Subcutaneous adipose tissue (tissue), 4 donors: ENCODE data around the gene CDKL5. TPM values are rescaled to one million over a fixed set of nuclear protein-coding genes. Genes with fewer than 3 reads are reported as not detected.

Experiments
- total RNA-seq, 4 donors: library from RNA; depleted of rRNA; stranded (reverse); fragments of >200 nt; gene quantifications; one replicate each; pipeline ENCODE4 v1.1.0, GENCODE V29; 2016
- TF ChIP-seq, protein P1 (sequence below): fragments of 450-650 bp; IDR thresholded peaks from one replicate; pipeline ENCODE4 v1.5.1; 2016; ENCODE audit warnings: low read depth, mild to moderate bottlenecking, control low read depth, antibody characterized with exemption, moderate library complexity

Gene CDKL5
- total RNA-seq, 4 donors from 2014 or later, result 4.6 to 6.2 (median 5.4) TPM

GRCh38 chrX:18457000-18457399 lies 31.6 kb downstream of the CDKL5 start:
- TF ChIP-seq, protein P1, sequence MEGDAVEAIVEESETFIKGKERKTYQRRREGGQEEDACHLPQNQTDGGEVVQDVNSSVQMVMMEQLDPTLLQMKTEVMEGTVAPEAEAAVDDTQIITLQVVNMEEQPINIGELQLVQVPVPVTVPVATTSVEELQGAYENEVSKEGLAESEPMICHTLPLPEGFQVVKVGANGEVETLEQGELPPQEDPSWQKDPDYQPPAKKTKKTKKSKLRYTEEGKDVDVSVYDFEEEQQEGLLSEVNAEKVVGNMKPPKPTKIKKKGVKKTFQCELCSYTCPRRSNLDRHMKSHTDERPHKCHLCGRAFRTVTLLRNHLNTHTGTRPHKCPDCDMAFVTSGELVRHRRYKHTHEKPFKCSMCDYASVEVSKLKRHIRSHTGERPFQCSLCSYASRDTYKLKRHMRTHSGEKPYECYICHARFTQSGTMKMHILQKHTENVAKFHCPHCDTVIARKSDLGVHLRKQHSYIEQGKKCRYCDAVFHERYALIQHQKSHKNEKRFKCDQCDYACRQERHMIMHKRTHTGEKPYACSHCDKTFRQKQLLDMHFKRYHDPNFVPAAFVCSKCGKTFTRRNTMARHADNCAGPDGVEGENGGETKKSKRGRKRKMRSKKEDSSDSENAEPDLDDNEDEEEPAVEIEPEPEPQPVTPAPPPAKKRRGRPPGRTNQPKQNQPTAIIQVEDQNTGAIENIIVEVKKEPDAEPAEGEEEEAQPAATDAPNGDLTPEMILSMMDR, result no peak

GRCh38 chrX:18461431-18461830 lies 36.0 kb downstream of the CDKL5 start:
- TF ChIP-seq, protein P1, result no peak

- TF ChIP-seq, protein P1, result no peak
Observed at GRCh38 chrX:18464499-18464898, 39.1 kb downstream of the CDKL5 start.

GRCh38 chrX:18465051-18465450 lies 39.6 kb downstream of the CDKL5 start:
- TF ChIP-seq, protein P1, result no peak

DNA sequence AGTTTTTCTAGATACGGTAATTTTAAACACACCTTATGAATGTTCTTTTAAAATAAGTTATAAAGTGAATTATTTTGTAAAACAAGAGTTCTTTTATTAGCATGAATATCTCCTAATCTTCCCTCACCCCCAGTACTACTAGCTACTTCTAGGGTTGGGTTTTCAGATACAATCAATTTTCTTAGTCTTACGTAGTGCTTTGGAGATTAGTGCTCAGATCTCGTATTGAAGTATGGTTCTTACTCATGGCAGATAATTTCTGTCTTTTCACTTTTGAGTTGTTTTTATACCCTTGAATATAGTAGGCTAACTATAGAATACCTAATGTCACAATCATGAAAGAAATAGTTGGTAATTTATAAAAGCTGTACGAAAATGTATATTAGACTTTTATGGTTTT lies 43.2 kb downstream of the CDKL5 start:
- TF ChIP-seq, protein P1, result no peak

DNA sequence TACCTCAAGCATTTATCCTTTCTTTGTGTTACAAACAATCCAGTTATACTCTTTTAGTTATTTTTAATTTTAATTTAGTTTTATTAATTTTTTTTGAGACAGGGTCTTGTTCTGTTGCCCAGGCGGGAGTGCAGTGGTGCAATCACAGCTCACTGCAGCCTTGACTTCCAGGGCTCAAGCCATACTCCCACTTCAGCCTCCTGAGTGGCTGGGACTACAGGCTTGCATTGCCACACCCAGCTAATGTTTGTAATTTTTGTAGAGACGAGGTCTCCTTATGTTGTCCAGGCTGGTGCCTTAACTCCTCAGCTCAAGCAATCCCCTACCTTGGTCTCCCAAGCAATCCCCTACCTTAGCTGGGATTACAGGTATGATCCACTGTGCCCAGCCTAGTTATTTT lies 45.9 kb downstream of the CDKL5 start:
- TF ChIP-seq, protein P1, result no peak

- TF ChIP-seq, protein P1, result no peak
Observed at GRCh38 chrX:18490806-18491555, 65.6 kb downstream of the CDKL5 start.
